HUES64 (cell line): ENCODE data around the gene ARHGAP18.

Source experiments
- H3K27ac ChIP-seq: 2 replicates; pipeline ENCODE4 v1.7.0; 2013; ENCODE audit warnings: low read depth, low read length, inconsistent platforms
- H3K27me3 ChIP-seq: 2 replicates; pipeline ENCODE4 v1.6.1; 2013; ENCODE audit warnings: mild to moderate bottlenecking, low read length; ENCODE audit not compliant: insufficient read depth
- H3K36me3 ChIP-seq: 2 replicates; pipeline ENCODE4 v1.6.1; 2013; ENCODE audit warnings: mild to moderate bottlenecking, low read length; ENCODE audit not compliant: insufficient read depth
- H3K4me1 ChIP-seq: 2 replicates; pipeline ENCODE4 v1.6.1; 2013; ENCODE audit warnings: mild to moderate bottlenecking, low read length, moderate library complexity; ENCODE audit not compliant: insufficient read depth
- H3K4me3 ChIP-seq: 2 replicates; pipeline ENCODE4 v1.5.1; 2013; ENCODE audit warnings: mild to moderate bottlenecking, low read length, moderate library complexity
- H3K9ac ChIP-seq: 2 replicates; pipeline ENCODE4 v1.6.1; 2013; ENCODE audit warnings: mild to moderate bottlenecking, low read depth, low read length
- H3K9me3 ChIP-seq: 2 replicates; pipeline ENCODE4 v1.6.1; 2013; ENCODE audit warnings: low read depth, low read length; ENCODE audit not compliant: insufficient read depth
- WGBS: fragments of 150-250, 120-280 bp; methylation state at CpG from one replicate; pipeline ENCODE4 v1.1.7; 2013; ENCODE audit warnings: missing lambda C conversion rate; 5-methylcytosine and 5-hydroxymethylcytosine counted together

The ARHGAP18 gene

GRCh38 chr6:129691709-129692108 lies 18.3 kb downstream of the ARHGAP18 start:
- Histone ChIP-seq H3K4me3 (no peak overlapping the region), H3K27ac (no peak overlapping the region), H3K9ac (no peak overlapping the region), H3K36me3 (no peaks in the 10 kb centered on the region), H3K27me3 (no peaks in the 10 kb centered on the region), H3K4me1 (peaks cover 31% of the 10 kb centered on the region), H3K9me3 (no peaks in the 10 kb centered on the region)
- WGBS, result 81% methylated on average over 1 of the region's 1 CpG

- Histone ChIP-seq H3K4me3 (no peak overlapping the region), H3K36me3 (no peaks in the 10 kb centered on the region), H3K4me1 (peaks cover 28% of the 10 kb centered on the region), H3K9me3 (no peaks in the 10 kb centered on the region), H3K27ac (no peak overlapping the region), H3K9ac (no peak overlapping the region), H3K27me3 (no peaks in the 10 kb centered on the region)
- 96% methylated on average over 4 of the region's 5 CpGs for WGBS
These were observed 18.8 kb downstream of the ARHGAP18 start for GRCh38 chr6:129691043-129691640.

GRCh38 chr6:129686941-129687627 lies 22.9 kb downstream of the ARHGAP18 start:
- no peak overlapping the region for H3K27ac ChIP-seq
- H3K4me1 ChIP-seq, result peaks cover 28% of the 10 kb centered on the region
- H3K9ac ChIP-seq, result no peak overlapping the region
- no peak overlapping the region for H3K4me3 ChIP-seq
- 93% methylated on average over 7 of the region's 7 CpGs for WGBS
- no peaks in the 10 kb centered on the region for H3K36me3 ChIP-seq
- H3K27me3 ChIP-seq, result no peaks in the 10 kb centered on the region
- no peaks in the 10 kb centered on the region for H3K9me3 ChIP-seq

DNA sequence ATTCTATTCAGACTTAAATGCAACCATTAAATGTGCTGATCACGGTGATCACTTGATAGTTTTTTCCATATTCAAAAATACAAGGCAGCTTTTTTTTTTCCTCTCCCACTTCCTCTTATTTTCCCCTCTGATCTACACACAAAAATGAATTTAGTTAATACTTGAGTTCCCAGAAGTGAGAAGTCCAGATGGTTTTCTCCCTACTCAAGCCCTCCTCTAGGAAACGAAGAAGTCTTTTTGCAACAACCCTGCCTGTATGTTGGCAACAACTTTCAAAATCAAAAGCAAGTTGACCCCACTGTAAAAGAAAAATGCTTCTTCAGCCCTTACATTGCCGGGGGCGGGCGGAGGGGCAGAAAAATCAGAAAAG lies 24.3 kb downstream of the ARHGAP18 start:
- Histone ChIP-seq H3K27ac (no peak overlapping the region), H3K36me3 (no peaks in the 10 kb centered on the region), H3K9ac (no peak overlapping the region), H3K4me3 (no peak overlapping the region), H3K9me3 (no peaks in the 10 kb centered on the region), H3K27me3 (no peaks in the 10 kb centered on the region), H3K4me1 (peaks cover 17% of the 10 kb centered on the region)
- WGBS, result over 99% methylated on average over 5 of the region's 5 CpGs

GRCh38 chr6:129684903-129685661 lies 24.9 kb downstream of the ARHGAP18 start:
- no peaks in the 10 kb centered on the region for H3K9me3 ChIP-seq
- 93% methylated on average over 7 of the region's 8 CpGs for WGBS
- peaks cover 17% of the 10 kb centered on the region for H3K4me1 ChIP-seq
- no peak overlapping the region for H3K27ac ChIP-seq
- H3K36me3 ChIP-seq, result no peaks in the 10 kb centered on the region
- H3K9ac ChIP-seq, result no peak overlapping the region
- no peaks in the 10 kb centered on the region for H3K27me3 ChIP-seq
- H3K4me3 ChIP-seq, result no peak overlapping the region

DNA sequence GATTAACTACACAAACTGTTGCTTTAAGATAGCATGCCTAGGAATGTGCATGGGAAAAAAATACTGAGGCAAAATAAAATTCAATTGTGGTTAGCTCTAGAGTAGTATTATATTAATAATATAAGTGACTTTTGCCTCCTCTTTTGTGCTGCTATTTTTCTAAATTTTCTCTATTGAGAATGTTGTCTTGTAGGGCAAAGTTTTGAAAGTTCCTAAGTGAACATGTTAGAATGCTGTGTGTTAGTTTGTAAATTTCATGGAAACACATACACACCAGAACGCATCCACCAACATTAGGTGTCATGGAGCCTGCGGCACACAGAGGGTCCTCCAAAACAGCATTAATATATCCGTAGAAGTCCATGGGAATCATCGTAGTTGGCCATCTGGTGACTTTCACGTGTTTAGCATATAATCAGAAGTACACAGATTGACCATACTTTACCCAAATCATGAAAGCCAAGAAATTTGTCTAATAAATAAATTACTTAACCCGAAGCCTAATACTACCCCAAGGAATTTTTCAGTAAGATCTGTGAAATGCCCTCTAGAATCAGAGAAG lies 25.6 kb downstream of the ARHGAP18 start:
- Histone ChIP-seq H3K4me3 (no peak overlapping the region), H3K27ac (no peak overlapping the region), H3K36me3 (no peaks in the 10 kb centered on the region), H3K9ac (no peak overlapping the region), H3K9me3 (no peaks in the 10 kb centered on the region), H3K27me3 (no peaks in the 10 kb centered on the region), H3K4me1 (peaks cover 11% of the 10 kb centered on the region)
- 99% methylated on average over 6 of the region's 6 CpGs for WGBS

DNA sequence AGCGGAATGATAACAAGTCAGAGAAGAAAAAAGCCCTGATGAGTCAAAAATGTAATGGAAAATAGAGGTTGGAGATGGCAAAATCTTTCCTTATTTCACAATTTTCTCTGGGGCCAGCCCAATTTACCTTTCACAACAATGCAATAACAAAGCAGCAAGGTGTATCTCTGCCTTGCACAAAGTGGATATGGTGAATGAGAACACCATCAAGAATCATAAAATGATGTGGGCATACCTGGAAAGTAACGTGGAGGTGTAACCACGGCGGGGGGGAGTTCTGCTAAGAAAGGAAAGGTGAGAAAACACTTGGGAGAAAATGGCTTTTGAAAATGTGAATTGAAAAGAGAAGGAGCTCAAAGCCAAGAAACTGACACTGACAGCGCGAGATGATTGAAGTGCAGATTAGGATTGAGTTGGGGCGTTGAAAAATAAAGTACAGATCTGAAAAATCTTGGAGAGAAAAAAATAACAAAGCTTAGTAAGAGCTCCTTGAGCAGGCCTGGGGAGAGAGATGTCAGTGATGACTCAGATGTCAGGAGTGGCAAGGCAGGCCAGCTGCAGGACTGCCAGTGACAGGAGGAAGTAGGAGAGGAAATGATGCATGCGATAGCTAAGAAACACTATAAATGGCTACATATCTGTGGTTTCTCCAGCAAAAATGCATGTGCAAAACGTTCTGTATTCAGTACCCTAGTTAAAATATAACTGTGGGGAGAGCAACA lies 26.2 kb downstream of the ARHGAP18 start:
- WGBS, result 57% methylated on average over 8 of the region's 9 CpGs
- no peaks in the 10 kb centered on the region for H3K36me3 ChIP-seq
- no peak overlapping the region for H3K27ac ChIP-seq
- H3K4me3 ChIP-seq, result no peak overlapping the region
- H3K27me3 ChIP-seq, result no peaks in the 10 kb centered on the region
- no peaks in the 10 kb centered on the region for H3K9me3 ChIP-seq
- H3K9ac ChIP-seq, result no peak overlapping the region
- H3K4me1 ChIP-seq, result peaks cover 10% of the 10 kb centered on the region

DNA sequence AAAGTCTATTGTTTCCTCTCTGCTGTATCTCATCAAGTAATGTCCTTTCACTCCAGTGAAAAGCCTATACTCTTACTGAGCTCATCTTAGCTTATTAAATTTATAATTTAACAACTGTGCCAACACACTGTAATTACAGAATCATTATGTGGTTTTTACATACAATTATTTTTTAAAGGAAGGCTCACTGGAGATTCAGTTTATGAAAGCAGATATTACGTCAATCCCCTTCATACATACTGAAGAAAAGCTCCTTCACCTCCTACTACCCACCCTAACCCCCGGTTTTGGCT lies 28.1 kb downstream of the ARHGAP18 start:
- no CpG with 5 or more reads among the region's 2 CpGs for WGBS
- Histone ChIP-seq H3K9ac (no peak overlapping the region), H3K27ac (no peak overlapping the region)

GRCh38 chr6:129680633-129681032 lies 29.3 kb downstream of the ARHGAP18 start:
- no peak overlapping the region for H3K27ac ChIP-seq
- H3K4me3 ChIP-seq, result no peak overlapping the region
- 92% methylated on average over 4 of the region's 4 CpGs for WGBS
- H3K4me1 ChIP-seq, result peaks cover 10% of the 10 kb centered on the region
- H3K9me3 ChIP-seq, result no peaks in the 10 kb centered on the region
- no peak overlapping the region for H3K9ac ChIP-seq
- no peaks in the 10 kb centered on the region for H3K27me3 ChIP-seq
- no peaks in the 10 kb centered on the region for H3K36me3 ChIP-seq

More for the DNA sequence above, 28.1 kb downstream of the ARHGAP18 start:
- H3K4me1 ChIP-seq, result peaks cover 10% of the 10 kb centered on the region
- no peaks in the 10 kb centered on the region for H3K9me3 ChIP-seq
- H3K36me3 ChIP-seq, result no peaks in the 10 kb centered on the region
- H3K4me3 ChIP-seq, result no peak overlapping the region
- no peaks in the 10 kb centered on the region for H3K27me3 ChIP-seq

DNA sequence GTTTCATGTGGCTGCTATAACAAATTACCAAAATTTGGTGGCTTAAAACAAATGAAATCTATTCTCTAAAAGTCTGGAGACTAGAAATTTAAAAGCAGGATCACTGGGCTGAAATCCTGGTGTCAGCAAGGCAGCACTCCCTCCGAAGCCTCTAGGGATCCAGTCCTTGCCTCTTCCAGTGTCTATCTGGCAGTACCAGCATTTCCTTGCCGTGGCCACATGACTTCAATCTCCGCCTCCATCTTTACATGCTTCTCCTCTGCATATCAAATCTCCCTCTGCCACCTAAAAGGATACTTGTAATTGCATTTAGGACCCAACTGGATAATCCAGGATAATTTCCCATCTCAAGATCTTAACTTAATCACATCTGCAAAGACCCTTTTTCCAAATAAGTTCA lies 30.2 kb downstream of the ARHGAP18 start:
- Histone ChIP-seq H3K9me3 (no peaks in the 10 kb centered on the region), H3K36me3 (no peaks in the 10 kb centered on the region), H3K4me3 (no peak overlapping the region), H3K9ac (no peak overlapping the region), H3K27ac (no peak overlapping the region), H3K27me3 (no peaks in the 10 kb centered on the region), H3K4me1 (peaks cover 10% of the 10 kb centered on the region)
- 80% methylated on average over 3 of the region's 3 CpGs for WGBS

DNA sequence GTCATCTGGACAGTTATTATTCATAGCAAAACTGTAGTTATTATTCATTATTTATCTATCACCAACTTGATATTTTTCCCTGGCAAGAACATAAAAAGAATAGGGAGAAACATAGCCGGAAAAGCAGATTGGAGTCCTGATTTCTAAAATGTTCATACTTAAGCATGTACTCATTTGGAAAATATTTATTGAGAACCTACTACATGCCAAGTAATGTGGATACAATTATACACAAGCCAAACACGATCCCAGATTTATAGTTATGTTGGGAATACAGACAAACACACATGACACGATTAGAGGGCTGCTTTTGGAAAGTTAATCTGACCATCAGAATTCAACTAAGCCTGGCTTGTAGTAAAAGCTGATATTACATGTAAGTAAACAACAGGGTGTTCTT lies 30.7 kb downstream of the ARHGAP18 start:
- Histone ChIP-seq H3K9ac (no peak overlapping the region), H3K27me3 (no peaks in the 10 kb centered on the region), H3K9me3 (no peaks in the 10 kb centered on the region), H3K4me3 (no peak overlapping the region), H3K27ac (no peak overlapping the region), H3K36me3 (no peaks in the 10 kb centered on the region), H3K4me1 (peaks cover 7% of the 10 kb centered on the region)
- 90% methylated on average over 2 of the region's 3 CpGs for WGBS
